OCI-LY7 (cell line): ENCODE measurements around the gene OR5A1. TPM values are rescaled to one million over a fixed set of nuclear protein-coding genes. Genes with fewer than 3 reads are reported as not detected.

Experiments
- BruUV-seq: library from RNA; stranded (reverse); fragments of 400-500 nt; replicated peaks from 2 replicates; lab custom pipeline; 2021; lab: Mats Ljungman, UMichigan
- CTCF ChIA-PET: fragments of 300-600 bp; sonication (Branson Sonifier 250); formaldehyde crosslinking; loops from one replicate; lab custom pipeline; 2022; ENCODE audit warnings: antibody characterized with exemption; ENCODE audit not compliant: unreplicated experiment; lab: Charles Lee
- POLR2A ChIA-PET: fragments of 300-600 bp; sonication (Branson Sonifier 250); formaldehyde crosslinking; loops from one replicate; lab custom pipeline; 2022; ENCODE audit warnings: antibody characterized with exemption; lab: Charles Lee
- DNase-seq: peaks from one replicate; pipeline ENCODE4 v3.0.0-alpha.2; 2015; ENCODE audit warnings: low spot score
- H2AFZ ChIP-seq: fragments of 200-600 bp; sonication (generic), shearing (Covaris generic); 2 replicates; pipeline ENCODE4 v1.6.1; 2014; ENCODE audit warnings: mild to moderate bottlenecking, antibody characterized with exemption, low read length, moderate library complexity
- H3K27ac ChIP-seq: fragments of 200-600 bp; sonication (generic); 2 replicates; pipeline ENCODE4 v1.5.1; 2014; ENCODE audit warnings: mixed run types, low read depth, mild to moderate bottlenecking, moderate library complexity, low read length, inconsistent platforms; ENCODE audit not compliant: poor library complexity, severe bottlenecking
- H3K36me3 ChIP-seq: fragments of 200-600 bp; sonication (generic); 2 replicates; pipeline ENCODE4 v1.6.1; 2014; ENCODE audit warnings: mild to moderate bottlenecking, antibody characterized with exemption, low read length, moderate library complexity, mixed read lengths; ENCODE audit not compliant: insufficient read depth
- H3K4me1 ChIP-seq: fragments of 200-600 bp; sonication (generic); 2 replicates; pipeline ENCODE4 v1.5.1; 2014; ENCODE audit warnings: mild to moderate bottlenecking, low read length; ENCODE audit not compliant: insufficient read depth, poor library complexity, severe bottlenecking
- H3K4me2 ChIP-seq: fragments of 200-600 bp; sonication (generic); 2 replicates; pipeline ENCODE4 v1.6.1; 2014; ENCODE audit warnings: mild to moderate bottlenecking, low read length
- H3K4me3 ChIP-seq: fragments of 200-600 bp; sonication (generic); 2 replicates; pipeline ENCODE4 v1.5.1; 2014; ENCODE audit warnings: mild to moderate bottlenecking, low read depth, low read length; ENCODE audit not compliant: poor library complexity, severe bottlenecking
- H3K79me2 ChIP-seq: fragments of 200-600 bp; sonication (generic); 2 replicates; pipeline ENCODE4 v1.6.1; 2016; ENCODE audit warnings: low read depth, mild to moderate bottlenecking, low read length, moderate library complexity, mixed read lengths; ENCODE audit not compliant: insufficient read depth
- H3K9me2 ChIP-seq: fragments of 200-600 bp; sonication (generic); 2 replicates; pipeline ENCODE4 v1.6.1; 2016; ENCODE audit warnings: mild to moderate bottlenecking, low read length, mixed read lengths; ENCODE audit not compliant: insufficient read depth
- H3K9me3 ChIP-seq: fragments of 200-600 bp; sonication (generic); 2 replicates; pipeline ENCODE4 v1.6.1; 2014; ENCODE audit warnings: mild to moderate bottlenecking, mixed run types, low read length, mixed read lengths
- H4K20me1 ChIP-seq: fragments of 200-600 bp; sonication (generic); 2 replicates; pipeline ENCODE4 v1.6.1; 2014; ENCODE audit warnings: mild to moderate bottlenecking, antibody characterized with exemption, low read length, moderate library complexity, mixed read lengths; ENCODE audit not compliant: insufficient read depth
- CTCF ChIP-seq: fragments of 200-600 bp; sonication (generic); conservative IDR thresholded peaks from 2 replicates; pipeline ENCODE4 v1.5.1; 2014; ENCODE audit warnings: mild to moderate bottlenecking, antibody characterized with exemption, low read length, moderate library complexity, mixed read lengths
- EZH2phosphoT487 ChIP-seq: fragments of 200-600 bp; sonication (generic); IDR thresholded peaks from 2 replicates; pipeline ENCODE4 v1.6.1; 2018; ENCODE audit warnings: low read depth, borderline replicate concordance, mild to moderate bottlenecking, mixed run types, antibody characterized with exemption, low read length, moderate library complexity, mixed read lengths
- intact Hi-C: fragments of 100-400 bp; cut with micrococcal nuclease; formaldehyde crosslinking; loops from one replicate; pipeline ENCODE4 v1.10.0; 2022; ENCODE audit not compliant: unreplicated experiment
- total RNA-seq, 2 experiments: library from RNA; depleted of rRNA in 1 of 2; stranded (reverse); fragments of >200 nt in 1 of 2; shearing (Covaris generic) in 1 of 2; gene quantifications; 2 replicates each; pipeline ENCODE4 v1.2.3, GENCODE V29; 2014 to 2022

The OR5A1 gene
- total RNA-seq, 2 experiments from 2014 or later = not detected

- no TSS peak for BruUV-seq
- Histone ChIP-seq H2AFZ (no peak overlapping the region), H3K27ac (no peak overlapping the region), H3K4me1 (no peaks in the 10 kb centered on the region), H3K4me3 (no peak overlapping the region), H4K20me1 (no peaks in the 10 kb centered on the region), H3K4me2 (no peak overlapping the region), H3K9me3 (no peaks in the 10 kb centered on the region), H3K36me3 (no peaks in the 10 kb centered on the region), H3K79me2 (no peaks in the 10 kb centered on the region), H3K9me2 (no peaks in the 10 kb centered on the region)
- intact Hi-C loops = no loop called here
- CTCF ChIA-PET = no interaction called here
- POLR2A ChIA-PET = no interaction called here
- no peak for DNase-seq
- TF ChIP-seq EZH2phosphoT487 (no peak), CTCF (no peak)
Observed at GRCh38 chr11:59413646-59414045, 22.6 kb upstream of the OR5A1 start.

- CTCF ChIA-PET = interaction anchor here (0.6 kb wide), 1 partner anchor 889 kb away, joined by 3 read pairs; no protein-coding TSS in a partner anchor
- intact Hi-C loops = no loop called here
Observed at GRCh38 chr11:59415111-59415510, 21.2 kb upstream of the OR5A1 start.

More at GRCh38 chr11:59415111-59415510, 21.2 kb upstream of the OR5A1 start:
- H2AFZ ChIP-seq = no peak overlapping the region
- no peaks in the 10 kb centered on the region for H3K9me2 ChIP-seq
- no peak for TF ChIP-seq EZH2phosphoT487
- TF ChIP-seq CTCF = no peak
- no peak for DNase-seq
- BruUV-seq = no TSS peak
- no peak overlapping the region for H3K4me2 ChIP-seq
- no peaks in the 10 kb centered on the region for H3K79me2 ChIP-seq
- H3K27ac ChIP-seq = no peak overlapping the region
- H3K36me3 ChIP-seq = no peaks in the 10 kb centered on the region
- H3K4me1 ChIP-seq = no peaks in the 10 kb centered on the region
- no peak overlapping the region for H3K4me3 ChIP-seq
- POLR2A ChIA-PET = no interaction called here
- H4K20me1 ChIP-seq = no peaks in the 10 kb centered on the region
- no peaks in the 10 kb centered on the region for H3K9me3 ChIP-seq
